OCI-LY3 (cell line): ENCODE results near the gene MRPL52.

ENCODE experiments used
- CTCF ChIP-seq: fragments of 200-600, 300-600 bp; sonication (generic); IDR thresholded peaks from 2 replicates; pipeline ENCODE4 v1.5.1; 2014; ENCODE audit warnings: antibody characterized with exemption, low read length, low read depth
- EZH2phosphoT487 ChIP-seq: fragments of 200-600 bp; shearing (Covaris generic); IDR thresholded peaks from 2 replicates; pipeline ENCODE4 v1.6.1; 2018; ENCODE audit warnings: antibody characterized with exemption, mixed run types, low read depth

GRCh38 chr14:22856428-22856827 lies 26.7 kb downstream of the MRPL52 start:
- TF ChIP-seq EZH2phosphoT487 (no peak), CTCF (no peak)
